Fibroblast of lung (primary cell): Measurements from ENCODE around the gene TXNDC5. TPM values are rescaled to one million over a fixed set of nuclear protein-coding genes. Genes with fewer than 3 reads are reported as not detected.

Experiments
- DNase-seq, 2 donors: peaks; one replicate each; pipeline versions ENCODE4 v3.0.0 to v3.0.0-alpha.2; 2010; ENCODE audit warnings: low read depth in 2 of 2
- H2AFZ ChIP-seq: 2 replicates; pipeline ENCODE4 v1.5.1; 2012; ENCODE audit warnings: low read length, control low read depth, inconsistent platforms
- H3K27ac ChIP-seq: 2 replicates; pipeline ENCODE4 v1.5.1; 2011; ENCODE audit warnings: low read length, control low read depth; ENCODE audit not compliant: insufficient read depth
- H3K27me3 ChIP-seq: 2 replicates; pipeline ENCODE4 v1.5.1; 2011; ENCODE audit warnings: mild to moderate bottlenecking, low read length; ENCODE audit not compliant: control insufficient read depth, insufficient read depth
- H3K36me3 ChIP-seq: 2 replicates; pipeline ENCODE4 v1.5.1; 2011; ENCODE audit warnings: low read length; ENCODE audit not compliant: control insufficient read depth, insufficient read depth
- H3K4me1 ChIP-seq: 2 replicates; pipeline ENCODE4 v1.5.1; 2011; ENCODE audit warnings: low read length; ENCODE audit not compliant: control insufficient read depth, insufficient read depth; ENCODE audit errors: extremely low read depth
- H3K4me2 ChIP-seq: 2 replicates; pipeline ENCODE4 v1.5.1; 2011; ENCODE audit warnings: low read length, control low read depth; ENCODE audit not compliant: insufficient read depth; ENCODE audit errors: extremely low read depth
- H3K4me3 ChIP-seq, 4 experiments: fragments of 200-600 bp in 1 of 4; sonication (generic) in 1 of 4; replicated peaks in 1 of 4; 2 replicates each; pipeline ENCODE4 v1.5.1; 2011 to 2016; ENCODE audit warnings: low read length in 4 of 4, low read depth in 3 of 4, mild to moderate bottlenecking in 3 of 4, control low read depth in 2 of 4, inconsistent platforms in 1 of 4, mixed read lengths in 1 of 4; ENCODE audit not compliant: insufficient read depth in 1 of 4; ENCODE audit errors: control extremely low read depth in 1 of 4
- H3K79me2 ChIP-seq: 2 replicates; pipeline ENCODE4 v1.5.1; 2012; ENCODE audit warnings: mild to moderate bottlenecking, low read length, inconsistent platforms; ENCODE audit not compliant: control insufficient read depth, insufficient read depth
- H3K9ac ChIP-seq: 2 replicates; pipeline ENCODE4 v1.5.1; 2011; ENCODE audit warnings: mild to moderate bottlenecking, low read length, control low read depth; ENCODE audit not compliant: insufficient read depth
- H3K9me3 ChIP-seq: 2 replicates; pipeline ENCODE4 v1.5.1; 2012; ENCODE audit warnings: low read depth, low read length; ENCODE audit not compliant: control insufficient read depth, insufficient read depth
- H4K20me1 ChIP-seq: 2 replicates; pipeline ENCODE4 v1.5.1; 2011; ENCODE audit warnings: low read length; ENCODE audit not compliant: control insufficient read depth, insufficient read depth; ENCODE audit errors: extremely low read depth
- EZH2 ChIP-seq: IDR thresholded peaks from 2 replicates; pipeline ENCODE4 v1.5.1; 2012; ENCODE audit warnings: low read length, control low read depth, mild to moderate bottlenecking; ENCODE audit errors: missing control alignments
- polyA plus RNA-seq, 2 donors: library from polyadenylated mRNA; depleted of rRNA in 1 of 2; stranded (reverse) in 1 of 2; unstranded in 1 of 2; fragments of >200 nt; gene quantifications; 2 replicates each; pipeline ENCODE4 v1.2.1, GENCODE V29; 2011 to 2012; ENCODE audit warnings: missing spikeins in 1 of 2
- total RNA-seq: library from RNA; depleted of rRNA; stranded (reverse); fragments of >200 nt; gene quantifications from 2 replicates; pipeline ENCODE4 v1.2.1, GENCODE V29; 2014
- TF ChIP-seq, protein P1 (sequence below), 2 donors: IDR thresholded peaks in 1 of 2; conservative IDR thresholded peaks in 1 of 2; 1 replicate in 1 of 2; 2 replicates in 1 of 2; pipeline ENCODE4 v1.5.1; 2011 to 2012; ENCODE audit warnings: low read length in 2 of 2, control low read depth in 1 of 2, inconsistent platforms in 1 of 2, low read depth in 1 of 2, mild to moderate bottlenecking in 1 of 2

TXNDC5 gene
- total and polyA plus RNA-seq, 2 donors (not counting 1 experiment from before 2014, with no cell fraction given) = 349 to 354 TPM

DNA sequence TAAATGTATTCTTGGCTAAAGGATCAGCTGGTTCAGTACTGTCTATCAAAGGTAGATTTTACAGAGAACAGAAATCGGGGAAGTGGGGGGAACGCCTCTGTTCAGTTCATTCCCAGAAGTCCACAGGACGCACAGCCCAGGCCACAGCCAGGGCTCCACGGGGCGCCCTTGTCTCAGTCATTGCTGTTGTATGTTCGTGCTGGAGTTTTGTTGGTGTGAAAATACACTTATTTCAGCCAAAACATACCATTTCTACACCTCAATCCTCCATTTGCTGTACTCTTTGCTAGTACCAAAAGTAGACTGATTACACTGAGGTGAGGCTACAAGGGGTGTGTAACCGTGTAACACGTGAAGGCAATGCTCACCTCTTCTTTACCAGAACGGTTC, 29.9 kb downstream of the TXNDC5 start:
- no peaks in the 10 kb centered on the region for H3K4me1 ChIP-seq
- H3K27me3 ChIP-seq = no peaks in the 10 kb centered on the region
- no peak for DNase-seq
- no peaks in the 10 kb centered on the region for H3K79me2 ChIP-seq
- no peaks in the 10 kb centered on the region for H4K20me1 ChIP-seq
- no peak overlapping the region for H3K4me2 ChIP-seq
- no peaks in the 10 kb centered on the region for H3K9me3 ChIP-seq
- TF ChIP-seq, protein P1, sequence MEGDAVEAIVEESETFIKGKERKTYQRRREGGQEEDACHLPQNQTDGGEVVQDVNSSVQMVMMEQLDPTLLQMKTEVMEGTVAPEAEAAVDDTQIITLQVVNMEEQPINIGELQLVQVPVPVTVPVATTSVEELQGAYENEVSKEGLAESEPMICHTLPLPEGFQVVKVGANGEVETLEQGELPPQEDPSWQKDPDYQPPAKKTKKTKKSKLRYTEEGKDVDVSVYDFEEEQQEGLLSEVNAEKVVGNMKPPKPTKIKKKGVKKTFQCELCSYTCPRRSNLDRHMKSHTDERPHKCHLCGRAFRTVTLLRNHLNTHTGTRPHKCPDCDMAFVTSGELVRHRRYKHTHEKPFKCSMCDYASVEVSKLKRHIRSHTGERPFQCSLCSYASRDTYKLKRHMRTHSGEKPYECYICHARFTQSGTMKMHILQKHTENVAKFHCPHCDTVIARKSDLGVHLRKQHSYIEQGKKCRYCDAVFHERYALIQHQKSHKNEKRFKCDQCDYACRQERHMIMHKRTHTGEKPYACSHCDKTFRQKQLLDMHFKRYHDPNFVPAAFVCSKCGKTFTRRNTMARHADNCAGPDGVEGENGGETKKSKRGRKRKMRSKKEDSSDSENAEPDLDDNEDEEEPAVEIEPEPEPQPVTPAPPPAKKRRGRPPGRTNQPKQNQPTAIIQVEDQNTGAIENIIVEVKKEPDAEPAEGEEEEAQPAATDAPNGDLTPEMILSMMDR (conservative IDR thresholded peaks at IDR 0.05 in 1 of 2, IDR thresholded peaks at IDR 0.05 in 1 of 2; ENCODE audit: low read depth in 1 of 2, low read length in 2 of 2) = no peak
- TF ChIP-seq EZH2 = no peak
- no peak overlapping the region for H3K4me3 ChIP-seq
- no peak overlapping the region for H2AFZ ChIP-seq
- no peak overlapping the region for H3K27ac ChIP-seq
- no peak overlapping the region for H3K9ac ChIP-seq
- peaks cover 20% of the 10 kb centered on the region for H3K36me3 ChIP-seq

- H3K9ac ChIP-seq = no peak overlapping the region
- no peak overlapping the region for H3K27ac ChIP-seq
- H3K4me3 ChIP-seq = no peak overlapping the region
- H3K4me2 ChIP-seq = no peak overlapping the region
- H3K9me3 ChIP-seq = no peaks in the 10 kb centered on the region
- DNase-seq = no peak
- H3K4me1 ChIP-seq = no peaks in the 10 kb centered on the region
- no peaks in the 10 kb centered on the region for H4K20me1 ChIP-seq
- H2AFZ ChIP-seq = no peak overlapping the region
- TF ChIP-seq EZH2 = no peak
- TF ChIP-seq, protein P1 (conservative IDR thresholded peaks at IDR 0.05 in 1 of 2, IDR thresholded peaks at IDR 0.05 in 1 of 2; ENCODE audit: low read depth in 1 of 2, low read length in 2 of 2) = no peak
- H3K36me3 ChIP-seq = peaks cover 20% of the 10 kb centered on the region
- H3K79me2 ChIP-seq = no peaks in the 10 kb centered on the region
- no peaks in the 10 kb centered on the region for H3K27me3 ChIP-seq
These were observed 30.4 kb downstream of the TXNDC5 start for GRCh38 chr6:7879980-7880717.

- no peak overlapping the region for H2AFZ ChIP-seq
- no peak for DNase-seq
- H3K4me2 ChIP-seq = no peak overlapping the region
- no peaks in the 10 kb centered on the region for H4K20me1 ChIP-seq
- no peaks in the 10 kb centered on the region for H3K4me1 ChIP-seq
- H3K79me2 ChIP-seq = no peaks in the 10 kb centered on the region
- H3K27ac ChIP-seq = no peak overlapping the region
- H3K4me3 ChIP-seq = no peak overlapping the region
- H3K27me3 ChIP-seq = no peaks in the 10 kb centered on the region
- peaks cover 17% of the 10 kb centered on the region for H3K36me3 ChIP-seq
- no peak for TF ChIP-seq EZH2
- TF ChIP-seq, protein P1 (conservative IDR thresholded peaks at IDR 0.05 in 1 of 2, IDR thresholded peaks at IDR 0.05 in 1 of 2; ENCODE audit: low read depth in 1 of 2, low read length in 2 of 2) = no peak
- H3K9ac ChIP-seq = no peak overlapping the region
- H3K9me3 ChIP-seq = no peaks in the 10 kb centered on the region
These were observed 31.0 kb downstream of the TXNDC5 start for GRCh38 chr6:7879579-7879978.
